Left ventricle myocardium inferior (tissue), 1 donor: Measurements from ENCODE around the gene CTNNBL1. TPM values are rescaled to one million over a fixed set of nuclear protein-coding genes. Genes with fewer than 3 reads are reported as not detected.

Experiments
- DNase-seq: peaks from one replicate; pipeline ENCODE4 v3.0.0-alpha.2; 2020
- H3K27ac ChIP-seq: fragments of 200-600 bp; replicated peaks from 2 replicates; pipeline ENCODE4 v1.8.0; 2021
- H3K27me3 ChIP-seq: fragments of 200-600 bp; 2 replicates; pipeline ENCODE4 v1.8.0; 2021; ENCODE audit warnings: low read depth
- H3K36me3 ChIP-seq: fragments of 200-600 bp; 2 replicates; pipeline ENCODE4 v1.8.0; 2021
- H3K4me1 ChIP-seq: fragments of 200-600 bp; 2 replicates; pipeline ENCODE4 v1.8.0; 2021
- H3K4me3 ChIP-seq: fragments of 200-600 bp; 2 replicates; pipeline ENCODE4 v1.8.0; 2021; ENCODE audit warnings: mild to moderate bottlenecking, moderate library complexity
- H3K9me3 ChIP-seq: fragments of 200-600 bp; replicated peaks from 2 replicates; pipeline ENCODE4 v1.8.0; 2021
- CTCF ChIP-seq: fragments of 200-600 bp; IDR thresholded peaks from 2 replicates; pipeline ENCODE4 v1.8.0; 2021; ENCODE audit warnings: antibody characterized with exemption, mild to moderate bottlenecking, borderline replicate concordance
- intact Hi-C: fragments of 100-400 bp; cut with micrococcal nuclease; formaldehyde crosslinking; loops from one replicate; pipeline ENCODE4 v1.11.0; 2022
- total RNA-seq: library from RNA; stranded (reverse); fragmentation: NEBNext Ultra II Directional; extraction: Animal tissue kit (Norgen Biotek cat#: 25700); gene quantifications from one replicate; pipeline ENCODE4 v1.2.1, GENCODE V29; 2021
- donor health status: DM: no; HTN: yes; CAD: no; lungs with severe emphysema.

Gene CTNNBL1
- total RNA-seq, 1 donor from 2014 or later, result 58.8 TPM

- Histone ChIP-seq H3K36me3 (no peaks in the 10 kb centered on the region), H3K9me3 (no peaks in the 10 kb centered on the region), H3K27ac (peak within 1 kb of the TSS; percentile 16), H3K27me3 (peaks cover 93% of the 10 kb centered on the region), H3K4me1 (peaks cover 29% of the 10 kb centered on the region), H3K4me3 (peak within 1 kb of the TSS; percentile 64)
- no peak for DNase-seq
- intact Hi-C loops, result no loop called here
- TF ChIP-seq CTCF, result no peak
Measured at GRCh38 chr20:37902504-37903313, 208.9 kb downstream of the CTNNBL1 start, which contains the start of gene VSTM2L. Gene VSTM2L (plus strand): TSS chr20:37903127. CDS start chr20:37903351, 224 bp downstream.

- Histone ChIP-seq H3K9me3 (no peaks in the 10 kb centered on the region), H3K27me3 (peaks cover 96% of the 10 kb centered on the region), H3K27ac (peak overlapping the region; percentile 16), H3K4me3 (peak overlapping the region; percentile 64), H3K36me3 (no peaks in the 10 kb centered on the region), H3K4me1 (peaks cover 27% of the 10 kb centered on the region)
- no peak for DNase-seq
- peak; percentile 33 for TF ChIP-seq CTCF
- intact Hi-C loops, result no loop called here
Measured at GRCh38 chr20:37903317-37904007, 209.6 kb downstream of the CTNNBL1 start.

- Histone ChIP-seq H3K27ac (no peak overlapping the region), H3K27me3 (peaks cover 97% of the 10 kb centered on the region), H3K9me3 (no peaks in the 10 kb centered on the region), H3K4me1 (peaks cover 26% of the 10 kb centered on the region), H3K36me3 (no peaks in the 10 kb centered on the region), H3K4me3 (peak overlapping the region; percentile 64)
- TF ChIP-seq CTCF, result no peak
- no peak for DNase-seq
- intact Hi-C loops, result no loop called here
Measured at GRCh38 chr20:37904008-37904642, 210.3 kb downstream of the CTNNBL1 start.

GRCh38 chr20:37904845-37905373 is 211.1 kb downstream of the CTNNBL1 start:
- intact Hi-C loops, result no loop called here
- H3K27me3 ChIP-seq, result peaks cover 98% of the 10 kb centered on the region
- no peak overlapping the region for H3K4me3 ChIP-seq
- TF ChIP-seq CTCF, result no peak
- no peaks in the 10 kb centered on the region for H3K36me3 ChIP-seq
- H3K4me1 ChIP-seq, result peaks cover 26% of the 10 kb centered on the region
- no peak for DNase-seq
- H3K27ac ChIP-seq, result no peak overlapping the region
- H3K9me3 ChIP-seq, result no peaks in the 10 kb centered on the region
